ENCODE data around the gene SIN3B.

GRCh38 chr19:16821081-16821480 is 8.1 kb upstream of the SIN3B start:
- TF ChIP-seq CTCF (tag by site-specific recombination; IDR thresholded peaks at IDR 0.05) (no peak), ZNF184 (tag by site-specific recombination; IDR thresholded peaks at IDR 0.05) (no peak), ZNF202 (tag by site-specific recombination; IDR thresholded peaks at IDR 0.05; ENCODE audit: borderline replicate concordance) (no peak), REST (tag by site-specific recombination; IDR thresholded peaks at IDR 0.05) (no peak), PBX3 (CRISPR knock-in tag; IDR thresholded peaks at IDR 0.05) (no peak), PATZ1 (tag by site-specific recombination; IDR thresholded peaks at IDR 0.05) (no peak), ZNF549 (tag by site-specific recombination; IDR thresholded peaks at IDR 0.05) (no peak), ZNF274 (IDR thresholded peaks at IDR 0.05; ENCODE audit: low read length) (no peak), ZNF274 (tag by site-specific recombination; IDR thresholded peaks at IDR 0.05; ENCODE audit: borderline replicate concordance) (no peak), ZNF501 (tag by site-specific recombination; IDR thresholded peaks at IDR 0.05) (no peak), ZNF266 (tag by site-specific recombination; IDR thresholded peaks at IDR 0.05; ENCODE audit: low read depth) (no peak)
